ENCODE results near the gene CHD6. TPM values are rescaled to one million over a fixed set of nuclear protein-coding genes. Genes with fewer than 3 reads are reported as not detected.

The CHD6 gene
- total and polyA plus RNA-seq, 2 of the 13 experiments (the other 11 are each of a cell fraction or from before 2014, with no cell fraction given): 14.4 to 52.0 TPM

DNA sequence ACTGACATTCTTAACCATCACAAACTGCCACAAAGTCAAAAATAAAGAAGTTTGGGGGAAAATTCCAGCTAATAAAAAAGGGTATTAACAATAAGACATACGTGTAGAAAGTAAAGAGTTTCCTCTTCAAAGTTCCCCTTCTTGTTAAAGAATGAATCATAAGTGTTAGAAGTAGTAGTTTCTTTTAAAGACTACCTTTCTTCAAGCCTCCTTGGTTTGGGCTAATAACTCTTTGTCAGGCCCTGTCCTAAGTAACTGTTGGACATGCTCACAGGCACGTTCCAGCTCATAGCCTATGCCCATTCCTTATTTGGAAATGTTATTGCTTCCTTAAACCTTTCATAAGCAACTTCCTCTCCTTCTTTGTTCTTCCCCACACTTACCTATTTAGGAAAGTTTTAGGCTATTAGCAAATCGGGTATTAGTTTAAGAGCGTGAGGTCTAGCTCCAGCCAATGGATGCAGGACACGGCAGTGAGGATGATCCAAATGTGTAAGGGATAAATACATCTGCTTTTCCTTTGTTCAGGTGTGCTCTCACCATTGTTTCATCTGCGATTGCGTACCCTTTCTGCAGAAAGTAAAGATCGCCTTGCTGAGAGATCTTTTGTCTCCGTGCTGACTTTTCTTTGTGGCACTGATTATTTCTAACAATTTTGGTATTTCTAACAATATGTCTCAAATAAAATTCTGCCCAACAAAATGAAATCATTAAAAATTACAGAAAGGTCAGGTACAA, 64.9 kb downstream of the CHD6 start:
- no peak for ATAC-seq

More for the DNA sequence above, 64.9 kb downstream of the CHD6 start:
- H3K4me3 ChIP-seq (replicated peaks in 1 of 3; ENCODE audit: insufficient read depth in 1 of 3, low read depth in 2 of 3, low read length in 3 of 3): no peak overlapping the region
- in situ Hi-C loops (cut with HindIII; ENCODE audit: extremely low pct_ligation_motif_present, low pct_unique_long_range_greater_than_20kb) (no loop called here), intact Hi-C loops (cut with micrococcal nuclease; ENCODE audit: unreplicated experiment) (no loop called here)
- H3K9ac ChIP-seq (ENCODE audit: insufficient read depth, low read depth, low read length): no peak overlapping the region
- ChIA-PET CTCF (ENCODE audit: low intra/inter-chr PET ratio, low total read pairs) (no interaction called here), POLR2A (interaction anchor here (1.1 kb wide), 1 partner anchor 13 kb away, joined by 3 read pairs; no protein-coding TSS in a partner anchor)
- TF ChIP-seq, protein P1, sequence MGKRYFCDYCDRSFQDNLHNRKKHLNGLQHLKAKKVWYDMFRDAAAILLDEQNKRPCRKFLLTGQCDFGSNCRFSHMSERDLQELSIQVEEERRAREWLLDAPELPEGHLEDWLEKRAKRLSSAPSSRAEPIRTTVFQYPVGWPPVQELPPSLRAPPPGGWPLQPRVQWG (CRISPR knock-in tag; IDR thresholded peaks at IDR 0.05; ENCODE audit: borderline replicate concordance, low read depth): no peak
- TF ChIP-seq ERF (CRISPR knock-in tag; IDR thresholded peaks at IDR 0.05) (0 out of 2 replicates have a peak, but pooled peaks have one; percentile 15), ZHX2 (IDR thresholded peaks at IDR 0.05; ENCODE audit: low read depth) (no peak), ZHX2 (CRISPR knock-in tag; IDR thresholded peaks at IDR 0.05; ENCODE audit: borderline replicate concordance) (no peak), PRMT3 (CRISPR knock-in tag; IDR thresholded peaks at IDR 0.05; ENCODE audit: borderline replicate concordance, low read depth) (no peak), SP2 (CRISPR knock-in tag; IDR thresholded peaks at IDR 0.05) (no peak)
- no peak overlapping the region for H3K27ac ChIP-seq (ENCODE audit: extremely low read length, insufficient read depth, low read length)
- FAIRE-seq: no peak
- no TSS peak for BruUV-seq (replicated peaks)
- H3K27me3 ChIP-seq (ENCODE audit: control insufficient read depth in 1 of 2, insufficient read depth in 2 of 2, low read length in 2 of 2): no peaks in the 10 kb centered on the region
- 97% methylated on average over 9 of the region's 9 CpGs for WGBS (ENCODE audit: low lambda C conversion rate)
- H2AFZ ChIP-seq (ENCODE audit: low read length): no peak overlapping the region
- peaks cover 28% of the 10 kb centered on the region for H4K20me1 ChIP-seq (ENCODE audit: insufficient read depth, low read length)
- peaks cover 2 to 3% of the 10 kb centered on the region in 2 experiments; a peak in 1 of 5 replicates for H3K36me3 ChIP-seq (replicated peaks in 1 of 2; ENCODE audit: control insufficient read depth in 1 of 2, insufficient read depth in 2 of 2, low read length in 2 of 2)
- H3K4me1 ChIP-seq (ENCODE audit: insufficient read depth, low read length): peaks cover 46% of the 10 kb centered on the region
- peaks cover 60% of the 10 kb centered on the region for H3K79me2 ChIP-seq (ENCODE audit: insufficient read depth, low read length)
- no peak for DNase-seq (ENCODE audit: low spot score)
- no peak overlapping the region for H3K4me2 ChIP-seq (ENCODE audit: low read depth, low read length)
- no peaks in the 10 kb centered on the region for H3K9me3 ChIP-seq (ENCODE audit: low read length)

Data from HepG2 (cell line).